Erythroblast (primary cell): ENCODE results near the gene UPK3B.
A peak's percentile ranks its signal among the peaks of the same experiment; 100 is the strongest.
"Not testable (repeated sequence)": the region's sequence is repeated elsewhere in the genome, so short reads cannot be mapped to it uniquely, and the experiment has no call there.

Source experiments
- DNase-seq, 2 experiments: peaks; one replicate each; lab custom pipeline; 2025; lab: John Stamatoyannopoulos, UW
- GATA1 ChIP-seq: IDR thresholded peaks from 2 replicates; pipeline ENCODE4 v1.6.1; 2011; ENCODE audit warnings: low read depth, mild to moderate bottlenecking, control low read depth, low read length, moderate library complexity
- POLR2A ChIP-seq: IDR thresholded peaks from 2 replicates; pipeline ENCODE4 v1.6.1; 2011; ENCODE audit warnings: mild to moderate bottlenecking, low read length

Gene UPK3B

DNA sequence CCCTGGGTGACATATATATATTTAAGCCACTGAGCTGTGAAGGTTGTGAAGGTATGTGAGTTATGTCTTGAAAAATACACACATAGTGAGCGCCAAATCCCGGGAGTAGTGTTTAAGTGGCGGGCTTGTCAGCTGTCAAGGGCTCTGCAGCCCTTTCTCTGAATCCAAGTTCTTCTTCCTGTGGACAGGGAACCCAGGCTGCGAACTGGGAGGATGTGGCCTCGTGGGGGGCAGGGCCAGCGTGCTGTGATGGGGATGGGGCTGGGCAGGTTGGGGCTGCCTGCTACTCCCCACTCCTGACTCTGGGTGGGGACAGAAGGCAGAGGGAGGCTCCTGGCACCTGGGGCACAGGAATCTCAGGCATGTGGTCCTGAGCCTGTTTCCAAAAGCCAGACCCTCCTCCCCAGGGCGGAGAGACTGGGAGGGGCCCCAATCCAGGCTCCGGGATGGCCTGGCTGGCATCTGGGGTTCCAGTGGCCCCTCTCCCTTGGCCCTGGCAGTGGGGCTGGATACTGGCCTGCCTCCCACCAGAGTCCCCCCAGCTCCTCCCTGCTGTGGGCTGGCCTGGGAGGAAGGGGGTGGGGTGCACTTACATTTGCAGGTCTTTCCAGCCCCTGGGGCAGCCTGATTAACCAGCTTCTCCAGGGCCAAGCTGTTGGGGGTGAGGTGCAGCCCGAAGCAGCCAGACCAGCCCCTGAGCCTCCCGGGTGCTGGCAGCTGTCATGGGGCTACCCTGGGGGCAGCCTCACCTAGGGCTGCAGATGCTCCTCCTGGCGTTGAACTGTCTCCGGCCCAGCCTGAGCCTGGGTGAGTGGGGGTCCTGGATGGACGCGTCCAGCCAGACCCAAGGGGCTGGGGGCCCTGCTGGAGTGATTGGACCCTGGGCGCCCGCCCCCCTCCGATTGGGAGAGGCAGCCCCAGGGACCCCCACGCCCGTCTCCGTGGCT is at the start of gene UPK3B:
Gene UPK3B (plus strand): TSS at position 622 of the 947 bp plus-strand sequence. CDS start 101 bp downstream, at position 723.
- no peak for DNase-seq

DNA sequence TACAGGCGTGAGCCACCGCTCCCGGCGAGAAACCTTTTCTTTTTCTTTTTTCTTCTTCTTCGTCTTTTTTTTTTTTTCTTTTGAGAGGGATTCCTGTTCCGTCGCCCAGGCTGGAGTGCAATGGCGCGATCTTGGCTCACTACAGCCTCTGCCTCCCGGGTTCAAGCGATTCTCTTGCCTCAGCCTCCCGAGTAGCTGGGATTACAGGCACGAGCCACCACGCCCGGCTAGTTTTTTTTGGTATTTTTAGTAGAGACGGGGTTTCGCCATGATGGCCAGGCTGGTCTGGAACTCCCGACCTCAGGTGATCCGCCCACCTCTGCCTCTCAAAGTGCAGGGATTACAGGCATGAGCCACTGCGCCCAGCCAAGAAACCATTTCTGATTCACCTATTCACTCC is 49.6 kb upstream of the UPK3B start:
- not testable (repeated sequence) for DNase-seq

More for the DNA sequence above, at the start of gene UPK3B:
- no peak for TF ChIP-seq POLR2A
- TF ChIP-seq GATA1 = no peak

- DNase-seq = not testable (repeated sequence)
Measured at GRCh38 chr7:76461464-76462101, 48.8 kb upstream of the UPK3B start, which contains the start of gene DTX2. DTX2 (plus strand) TSS chr7:76461709; CDS start chr7:76480510, 18,801 bp downstream.

DNA sequence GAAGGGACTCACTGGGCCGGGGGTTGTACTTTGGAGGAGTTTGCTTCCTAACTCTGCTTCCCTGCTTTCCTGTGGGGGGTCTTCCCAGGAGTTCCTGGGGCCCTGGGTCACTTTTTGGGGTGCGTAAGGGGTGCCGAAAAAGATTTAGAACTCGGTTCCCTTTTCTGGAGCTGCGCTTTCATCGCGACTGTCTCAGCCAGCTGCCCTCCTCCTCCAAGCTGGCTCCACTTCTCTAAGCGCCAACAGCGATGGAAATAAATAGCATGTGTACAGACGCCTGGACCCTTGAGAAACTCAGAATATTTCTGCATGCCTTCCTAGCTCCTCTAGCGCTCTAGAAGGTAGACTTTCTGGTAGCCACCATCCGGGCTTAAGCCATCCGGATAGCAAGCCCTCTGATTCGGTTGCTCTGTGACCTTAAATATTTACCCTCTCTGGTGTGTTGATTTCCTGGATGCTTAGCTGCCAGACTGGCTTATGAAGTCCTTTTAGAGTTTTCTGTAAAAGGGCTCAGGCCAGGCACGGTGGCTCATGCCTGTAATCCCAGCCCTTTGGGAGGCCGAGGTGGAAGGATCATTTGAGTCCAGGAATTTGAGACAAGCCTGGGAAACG is 48.0 kb upstream of the UPK3B start:
- DNase-seq = not testable (repeated sequence)

DNA sequence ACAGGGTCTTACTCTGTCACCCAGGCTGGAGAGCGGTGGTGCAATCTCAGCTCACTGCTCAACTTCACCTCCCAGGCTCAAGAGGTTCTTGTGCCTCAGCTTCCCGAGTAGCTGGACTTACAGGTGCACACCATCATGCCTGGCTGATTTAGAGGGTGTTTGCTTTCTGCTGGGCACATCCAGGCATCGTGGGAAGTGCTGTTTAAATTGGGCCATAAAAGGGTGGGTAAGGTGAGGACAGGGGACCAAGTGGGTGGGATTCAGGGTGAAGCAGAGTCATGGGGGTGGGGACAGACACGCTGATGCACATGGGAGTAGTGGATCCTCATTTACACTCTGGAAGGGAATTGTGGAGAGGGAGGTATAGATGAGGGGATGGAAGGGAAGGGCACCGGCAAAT is 45.4 kb upstream of the UPK3B start:
- DNase-seq = not testable (repeated sequence)

DNA sequence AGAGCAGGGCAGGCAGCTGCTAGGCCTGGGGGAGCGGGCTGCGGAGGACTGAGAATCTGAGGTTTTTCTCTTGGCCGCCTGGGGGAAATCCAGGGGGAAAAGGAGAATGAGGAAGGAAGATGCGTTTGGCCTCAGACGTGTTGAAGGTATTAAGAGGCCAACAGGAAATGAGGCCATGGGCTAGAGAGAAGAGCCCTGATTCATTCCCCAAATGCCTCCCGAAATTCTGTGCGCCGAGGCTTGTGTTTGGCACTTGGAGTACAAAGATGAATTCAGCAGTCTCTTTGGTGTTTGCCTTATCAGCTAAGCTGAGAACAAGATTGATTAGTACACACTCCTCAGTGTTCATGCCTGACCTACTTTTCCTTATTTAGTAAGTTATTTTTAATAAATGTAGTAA is 44.4 kb upstream of the UPK3B start:
- DNase-seq = not testable (repeated sequence)

GRCh38 chr7:76467743-76468404 is 42.5 kb upstream of the UPK3B start:
- DNase-seq = not testable (repeated sequence)

GRCh38 chr7:76471556-76472221 is 38.7 kb upstream of the UPK3B start:
- not testable (repeated sequence) for DNase-seq

- DNase-seq = not testable (repeated sequence)
Measured at GRCh38 chr7:76473097-76473496, 37.3 kb upstream of the UPK3B start.

DNA sequence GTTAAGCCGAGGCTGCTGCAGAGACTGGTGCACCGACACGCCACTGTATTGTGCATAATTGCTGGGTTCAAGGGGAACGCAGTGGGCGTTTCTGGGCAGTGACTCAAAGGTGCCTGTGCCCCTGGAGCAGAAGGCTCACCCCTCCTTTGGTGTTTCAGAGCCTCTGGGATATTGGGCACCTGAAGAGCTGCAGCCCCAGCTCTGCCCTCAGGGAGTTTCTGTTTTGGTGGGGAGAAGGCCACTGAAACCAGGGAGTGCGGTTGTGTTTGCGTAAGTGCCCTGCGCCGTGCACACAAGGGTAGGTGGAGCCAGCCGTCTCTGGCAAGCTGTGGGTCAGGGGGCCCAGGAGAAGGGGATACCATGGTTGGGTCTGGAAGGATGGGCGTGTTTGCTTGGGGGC is 34.1 kb upstream of the UPK3B start:
- DNase-seq = not testable (repeated sequence)

DNA sequence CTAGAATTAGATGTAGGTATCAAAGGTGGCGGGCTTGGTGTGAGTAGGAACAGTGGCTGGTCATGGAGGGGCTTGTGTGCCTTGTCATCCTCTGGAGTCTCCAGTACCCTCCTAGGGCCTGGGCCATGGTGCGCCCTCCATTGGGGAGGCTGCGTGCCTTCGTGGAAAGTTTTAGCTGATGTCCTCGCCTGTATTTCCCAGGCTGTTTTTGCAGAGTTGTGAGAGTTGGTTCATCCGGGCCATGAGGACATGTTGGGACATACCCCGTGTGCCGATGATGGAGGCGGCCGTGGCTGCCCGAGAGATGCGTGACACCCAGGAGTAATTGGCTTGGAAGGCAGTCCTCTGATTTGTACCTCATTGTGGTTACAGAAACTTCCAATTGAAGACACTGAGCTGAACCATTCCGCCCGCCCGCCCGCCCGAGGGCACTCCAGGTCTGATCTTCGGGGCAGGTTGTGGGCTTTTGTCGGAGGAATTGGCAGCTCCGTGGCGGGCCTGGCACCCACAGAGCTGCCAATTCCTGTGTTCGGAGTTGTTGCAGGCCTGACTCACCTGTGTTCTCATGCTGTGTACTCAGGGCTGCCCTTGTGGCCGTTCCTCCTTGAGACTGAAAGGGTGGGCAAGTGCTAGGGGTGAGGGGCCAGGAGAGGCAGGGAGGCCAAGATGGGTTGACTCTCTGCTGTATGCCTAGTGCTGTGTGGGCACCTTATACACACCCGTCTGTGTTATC is 33.4 kb upstream of the UPK3B start:
- DNase-seq = not testable (repeated sequence)

- peak in 1 of 2 experiments; percentile 21 for DNase-seq
Measured at GRCh38 chr7:76479628-76480027, 30.7 kb upstream of the UPK3B start.

DNA sequence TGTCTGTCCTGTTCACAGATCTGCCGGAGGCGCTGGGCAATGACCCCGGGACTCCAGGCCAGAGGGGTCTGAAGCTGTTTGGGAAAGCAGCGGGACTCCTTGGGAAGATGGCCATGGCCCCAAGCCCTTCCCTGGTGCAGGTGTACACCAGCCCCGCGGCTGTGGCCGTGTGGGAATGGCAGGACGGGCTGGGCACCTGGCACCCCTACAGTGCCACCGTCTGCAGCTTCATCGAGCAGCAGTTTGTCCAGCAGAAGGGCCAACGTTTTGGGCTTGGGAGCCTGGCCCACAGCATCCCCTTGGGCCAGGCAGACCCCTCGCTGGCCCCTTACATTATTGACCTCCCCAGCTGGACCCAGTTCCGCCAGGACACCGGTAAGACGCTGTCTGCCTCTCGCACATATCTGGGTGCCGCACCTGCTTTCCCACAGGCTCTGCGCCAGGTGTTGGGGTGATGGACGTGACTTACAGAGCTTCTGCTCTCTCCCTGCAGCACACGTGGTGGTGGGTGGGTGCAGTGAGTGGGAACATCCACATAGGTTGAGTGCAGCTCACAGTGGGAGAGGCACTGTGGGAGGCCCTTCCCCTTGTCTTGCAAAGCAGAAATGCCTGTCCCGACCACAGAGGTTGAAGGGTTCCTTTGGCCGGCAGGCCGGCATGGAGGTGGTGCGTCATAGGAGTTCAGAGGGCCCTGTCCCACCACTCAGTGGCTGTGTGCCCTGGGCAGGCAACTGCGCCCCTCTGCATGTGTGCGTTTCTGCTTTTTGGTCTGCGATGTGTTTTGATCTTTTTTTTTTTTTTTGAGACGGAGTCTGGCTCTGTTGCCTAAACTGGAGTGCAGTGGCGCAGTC is 29.7 kb upstream of the UPK3B start:
- not testable (repeated sequence) for DNase-seq

GRCh38 chr7:76482660-76483059 is 27.7 kb upstream of the UPK3B start:
- not testable (repeated sequence) for DNase-seq

DNA sequence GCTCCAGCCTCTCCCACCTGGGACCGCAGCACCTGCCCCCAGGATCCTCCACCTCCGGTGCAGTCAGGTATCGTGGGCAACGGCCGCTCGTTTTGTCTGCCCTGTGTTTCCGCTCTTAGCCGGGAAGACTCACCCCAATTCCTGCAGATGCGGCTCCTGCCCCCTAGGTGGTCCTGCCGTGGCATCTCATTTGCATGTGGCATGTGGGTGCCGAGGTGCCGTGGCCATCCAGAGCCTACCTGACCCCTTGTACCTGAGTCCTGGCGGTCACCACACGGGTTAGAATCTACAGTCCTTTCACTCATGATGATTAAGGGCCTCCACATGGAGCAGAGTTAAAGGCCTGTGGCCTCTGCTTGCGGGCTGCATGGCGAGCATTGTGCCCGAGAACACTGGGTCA is 27.3 kb upstream of the UPK3B start:
- not testable (repeated sequence) for DNase-seq

GRCh38 chr7:76484456-76484855 is 25.9 kb upstream of the UPK3B start:
- not testable (repeated sequence) for DNase-seq

- not testable (repeated sequence) for DNase-seq
Measured at GRCh38 chr7:76485822-76486610, 24.3 kb upstream of the UPK3B start.

DNA sequence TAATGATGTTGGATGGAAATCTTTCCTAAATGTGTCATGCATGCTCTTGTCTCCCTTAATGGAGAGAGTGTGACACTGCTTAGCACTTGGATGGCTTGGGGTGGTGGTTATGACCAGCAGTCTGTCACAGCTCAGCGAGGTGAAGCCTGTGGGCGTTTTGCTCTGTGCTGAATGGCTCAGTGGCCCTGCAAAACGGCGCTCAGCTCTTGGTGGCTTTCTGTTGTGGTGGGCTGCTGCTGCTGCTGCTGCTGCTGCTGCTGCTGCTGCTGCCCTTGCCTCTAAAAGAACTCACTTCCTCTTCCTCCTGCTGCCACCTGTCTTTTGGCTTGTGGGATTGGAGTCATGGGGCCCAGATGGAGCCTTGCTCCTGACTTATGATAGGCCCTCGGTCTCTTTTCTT is 23.7 kb upstream of the UPK3B start:
- DNase-seq = not testable (repeated sequence)
